GM12873 (cell line): ENCODE results near the gene PLCG1.

Source experiments
- CTCF ChIP-seq: IDR thresholded peaks from 2 replicates; pipeline ENCODE4 v1.5.1; 2012; ENCODE audit warnings: low read depth, mild to moderate bottlenecking, moderate library complexity, low read length, control low read depth; ENCODE audit not compliant: insufficient read depth; ENCODE audit errors: missing control alignments

PLCG1 gene

DNA sequence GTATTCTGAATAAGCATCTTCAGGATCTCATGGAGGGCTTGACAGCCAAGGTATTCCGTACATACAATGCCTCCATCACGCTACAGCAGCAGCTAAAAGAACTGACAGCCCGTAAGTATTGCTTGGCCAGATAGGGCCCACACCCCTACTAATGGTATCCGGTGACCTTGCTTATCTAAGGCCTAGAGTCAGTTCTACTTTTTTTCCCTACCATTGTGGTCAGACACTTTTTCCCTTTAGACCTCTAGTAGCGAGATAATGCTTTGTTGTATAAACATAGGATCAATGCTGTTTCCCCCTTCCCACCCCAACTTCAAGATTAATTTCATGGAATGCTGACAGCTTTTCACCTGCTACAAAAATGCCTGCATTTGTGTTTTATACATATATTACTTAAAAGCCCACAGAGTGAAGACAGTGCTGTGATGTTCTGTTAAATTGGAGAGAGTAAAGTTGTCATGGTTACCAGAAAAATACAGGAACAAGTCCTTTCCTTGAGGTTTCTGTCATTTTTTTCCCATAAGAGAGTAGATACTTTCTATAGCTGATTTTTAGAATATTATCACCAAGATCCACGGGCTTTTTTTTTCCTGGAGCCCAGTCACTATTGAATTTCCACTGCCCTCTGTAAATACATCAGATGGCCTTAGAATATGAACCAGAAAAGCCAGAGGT lies 20.9 kb upstream of the PLCG1 start:
- TF ChIP-seq CTCF, result no peak

DNA sequence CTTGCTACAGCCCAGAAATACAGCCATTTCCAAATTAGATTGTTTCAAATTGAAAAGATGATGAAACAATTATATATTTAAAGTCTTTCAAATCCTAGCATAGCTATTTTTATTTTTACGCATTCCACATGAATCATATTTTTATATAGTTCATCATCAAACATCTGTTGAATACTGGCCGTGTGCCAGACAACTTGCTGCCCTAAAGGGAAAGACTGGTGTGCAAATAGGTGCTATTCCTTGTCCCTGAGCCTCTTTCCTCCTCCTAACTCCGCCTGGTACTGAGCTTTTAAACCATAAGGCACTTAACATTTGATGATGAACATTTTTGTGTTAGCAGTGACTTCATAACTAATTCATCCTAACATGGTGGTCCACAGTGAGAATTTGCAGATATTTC lies 18.7 kb upstream of the PLCG1 start:
- no peak for TF ChIP-seq CTCF

DNA sequence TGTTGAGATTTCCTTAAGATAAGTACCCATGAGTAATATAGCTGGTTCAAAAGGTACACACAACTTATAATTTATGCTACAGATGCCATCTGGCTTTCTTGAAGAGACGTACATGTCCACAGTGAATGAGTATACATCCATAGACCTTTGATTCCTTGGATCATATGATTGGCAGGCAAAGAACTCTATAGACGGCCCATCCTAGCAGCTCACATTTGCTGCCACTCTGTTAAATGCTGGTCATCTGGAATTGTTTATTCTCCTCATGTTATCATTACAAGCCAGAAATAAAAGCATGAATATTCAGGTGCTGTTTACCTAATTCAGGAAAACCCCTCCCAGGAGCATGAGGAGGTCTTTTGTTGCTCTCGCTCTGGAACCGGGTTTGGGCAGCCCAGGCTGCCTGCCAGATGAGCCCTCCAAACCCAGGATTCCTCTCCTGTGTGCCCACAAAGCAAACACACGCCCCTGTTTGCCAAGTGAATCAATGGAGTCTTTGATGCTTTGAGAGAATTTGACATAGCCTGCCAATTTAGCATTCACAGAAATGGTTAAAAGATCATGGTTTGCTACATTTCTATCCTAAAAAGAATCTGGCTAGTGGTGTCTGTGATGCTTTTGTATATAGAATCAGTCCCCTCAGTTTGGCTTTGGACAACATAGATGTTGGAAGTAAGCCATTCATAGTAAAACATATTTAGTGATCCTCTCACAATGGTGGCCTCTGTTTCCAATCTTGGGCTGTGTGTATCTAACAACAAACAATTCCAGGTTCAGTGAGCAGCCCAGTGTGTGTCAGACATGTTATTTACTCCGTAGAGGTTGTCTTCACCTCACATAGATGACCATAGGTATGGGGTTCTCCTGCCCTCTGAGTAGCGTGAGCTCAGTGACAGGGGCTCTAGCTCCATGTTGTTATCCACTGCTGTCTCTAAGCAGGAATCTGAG lies 17.5 kb upstream of the PLCG1 start:
- TF ChIP-seq CTCF, result no peak

DNA sequence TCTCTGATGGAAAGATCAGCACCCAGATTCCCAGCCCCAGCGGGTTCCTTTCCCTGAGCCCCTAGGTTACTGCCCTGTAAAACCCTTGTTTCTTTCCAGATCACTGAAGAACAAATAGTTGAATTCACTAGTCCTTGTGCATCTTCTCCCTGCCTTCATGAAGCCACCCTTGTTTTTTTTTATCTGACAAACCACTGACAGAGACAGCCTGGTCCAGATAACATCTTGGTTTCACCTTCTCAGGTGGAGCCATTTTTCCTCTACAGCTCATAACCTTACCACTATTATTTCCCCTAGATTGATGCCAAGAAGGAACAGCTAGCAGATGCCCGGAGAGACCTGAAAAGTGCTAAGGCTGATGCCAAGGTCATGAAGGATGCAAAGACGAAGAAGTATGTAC lies 15.9 kb upstream of the PLCG1 start:
- TF ChIP-seq CTCF, result no peak

DNA sequence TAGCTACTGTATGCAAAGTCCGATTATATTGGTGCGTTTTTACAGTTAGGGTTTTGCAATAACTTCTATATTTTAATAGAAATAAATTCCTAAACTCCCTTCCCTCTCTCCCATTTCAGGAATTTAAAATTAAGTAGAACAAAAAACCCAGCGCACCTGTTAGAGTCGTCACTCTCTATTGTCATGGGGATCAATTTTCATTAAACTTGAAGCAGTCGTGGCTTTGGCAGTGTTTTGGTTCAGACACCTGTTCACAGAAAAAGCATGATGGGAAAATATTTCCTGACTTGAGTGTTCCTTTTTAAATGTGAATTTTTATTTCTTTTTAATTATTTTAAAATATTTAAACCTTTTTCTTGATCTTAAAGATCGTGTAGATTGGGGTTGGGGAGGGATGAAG lies 13.7 kb upstream of the PLCG1 start:
- TF ChIP-seq CTCF, result no peak

DNA sequence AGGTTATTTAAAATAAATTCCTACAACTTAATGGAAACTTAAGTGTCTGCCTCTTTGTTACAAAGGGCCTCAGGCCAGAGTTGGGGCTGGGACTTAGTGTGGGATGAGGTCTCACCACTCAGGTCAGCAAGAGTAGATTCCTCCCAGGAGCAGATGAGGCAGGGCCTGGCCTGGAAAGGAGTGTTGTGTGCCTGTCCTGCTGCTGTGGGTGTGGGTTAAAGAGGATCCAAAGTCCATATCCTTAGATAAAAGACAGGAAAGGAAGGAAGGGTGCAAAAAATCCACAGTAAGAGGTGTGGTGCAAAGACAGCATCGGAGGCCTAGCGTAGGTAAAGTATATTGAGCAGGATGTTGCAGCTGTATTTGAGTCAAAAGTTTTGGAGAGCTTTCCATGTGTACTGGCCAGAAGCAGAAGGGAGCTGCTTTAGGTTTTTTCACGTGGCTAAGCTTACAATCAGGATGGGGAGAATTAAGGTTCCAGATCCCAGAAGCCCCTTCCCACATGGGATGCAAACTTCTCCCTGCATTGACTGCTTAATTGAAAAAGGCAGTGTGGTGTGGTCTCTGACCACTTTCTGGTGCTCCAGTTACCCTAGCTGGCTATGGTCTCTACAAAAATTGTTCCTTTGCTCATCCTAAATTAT lies 12.8 kb upstream of the PLCG1 start:
- TF ChIP-seq CTCF, result no peak
